ENCODE results near the gene TTC32. TPM values are rescaled to one million over a fixed set of nuclear protein-coding genes. Genes with fewer than 3 reads are reported as not detected.
A peak's percentile ranks its signal among the peaks of the same experiment; 100 is the strongest.
"Not testable (repeated sequence)": the region's sequence is repeated elsewhere in the genome, so short reads cannot be mapped to it uniquely, and the experiment has no call there.

Gene TTC32
- 10 to 100 TPM; 14.0 to 28.3 (median 22.2) TPM for polyA plus RNA-seq

DNA sequence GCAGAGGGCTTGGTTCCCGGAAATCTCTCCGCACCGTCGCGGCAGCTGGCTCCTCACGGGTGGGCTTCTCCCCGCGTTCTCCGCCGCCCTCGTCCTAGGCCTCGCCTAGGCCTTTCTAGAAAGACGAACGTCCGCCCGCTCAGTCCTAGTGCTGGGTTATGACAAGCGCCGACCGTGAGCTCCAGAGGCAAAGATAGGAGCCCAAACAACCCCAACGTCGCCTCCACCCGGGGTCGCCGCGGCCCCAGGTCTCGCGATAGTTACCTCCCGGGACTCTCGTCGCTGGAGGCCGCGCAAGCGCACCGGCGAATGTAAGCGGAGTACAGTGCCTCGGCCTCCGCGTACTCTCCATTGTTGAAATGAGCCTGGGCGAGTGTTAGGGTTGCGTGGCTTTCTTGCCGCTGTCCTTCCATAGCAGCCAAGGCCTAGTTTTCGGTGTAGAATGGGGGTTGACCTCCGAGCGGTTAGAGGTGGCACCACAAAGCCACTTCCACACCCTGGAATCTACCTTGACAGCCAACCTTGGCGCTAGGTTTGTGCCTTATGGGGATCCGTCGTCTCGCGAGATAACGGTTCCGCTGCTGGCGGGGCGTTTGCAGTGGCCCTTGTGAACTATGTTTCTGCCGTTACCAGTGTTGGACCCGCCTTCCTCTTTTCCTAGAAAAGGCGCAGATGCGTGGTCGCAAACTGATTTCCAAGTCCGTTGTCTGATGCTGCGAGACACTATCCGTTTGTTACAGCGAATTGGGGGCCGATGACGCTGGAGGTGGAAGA is at the start of gene TTC32:
TSS of gene TTC32 (minus strand) at position 542 of the 774 bp plus-strand sequence. CDS start at position 413, 129 bp downstream.
- Mint-ChIP-seq H3K27me3 (ENCODE audit: low read depth in 3 of 3) (peaks cover 7 to 21% (median 18%) of the 10 kb centered on the region in 3 donors), H3K36me3 (no peaks in the 10 kb centered on the region), H3K27ac (peak within 1 kb of the TSS; percentile 95 to 100 (median 98)), H3K9me3 (no peaks in the 10 kb centered on the region), H3K4me1 (peaks cover 38 to 42% of the 10 kb centered on the region in 2 donors), H3K4me3 (peak within 1 kb of the TSS; percentile 93 to 99 (median 97))
- peak; percentile 95 to 96 (median 96) for DNase-seq

- H3K4me1 Mint-ChIP-seq = no peaks in the 10 kb centered on the region
Observed at GRCh38 chr2:19949071-19949470, 47.3 kb upstream of the TTC32 start.

GRCh38 chr2:19947184-19947940 is 45.6 kb upstream of the TTC32 start:
- H3K4me3 Mint-ChIP-seq = no peak overlapping the region
- H3K9me3 Mint-ChIP-seq = no peaks in the 10 kb centered on the region
- H3K4me1 Mint-ChIP-seq = no peaks in the 10 kb centered on the region
- no peak for DNase-seq
- H3K36me3 Mint-ChIP-seq = peaks cover 11 to 29% (median 28%) of the 10 kb centered on the region in 3 donors
- H3K27ac Mint-ChIP-seq = no peak overlapping the region
- H3K27me3 Mint-ChIP-seq (ENCODE audit: low read depth in 3 of 3) = peaks cover 0 to 4% (median 0%) of the 10 kb centered on the region in 3 donors

More at GRCh38 chr2:19949071-19949470, 47.3 kb upstream of the TTC32 start:
- no peak overlapping the region for H3K4me3 Mint-ChIP-seq
- H3K27ac Mint-ChIP-seq = no peak overlapping the region
- peaks cover 11 to 32% (median 25%) of the 10 kb centered on the region in 3 donors for H3K36me3 Mint-ChIP-seq
- no peak for DNase-seq
- no peaks in the 10 kb centered on the region for H3K9me3 Mint-ChIP-seq
- peaks cover 0 to 4% (median 0%) of the 10 kb centered on the region in 3 donors for H3K27me3 Mint-ChIP-seq (ENCODE audit: low read depth in 3 of 3)

- H3K36me3 Mint-ChIP-seq = peaks cover 10 to 30% (median 24%) of the 10 kb centered on the region in 3 donors
- no peaks in the 10 kb centered on the region for H3K4me1 Mint-ChIP-seq
- H3K27me3 Mint-ChIP-seq (ENCODE audit: low read depth in 3 of 3) = peaks cover 0 to 2% (median 0%) of the 10 kb centered on the region in 3 donors
- no peaks in the 10 kb centered on the region for H3K9me3 Mint-ChIP-seq
- H3K4me3 Mint-ChIP-seq = no peak overlapping the region
- DNase-seq = no peak
- H3K27ac Mint-ChIP-seq = no peak overlapping the region
Observed at GRCh38 chr2:19944205-19944845, 42.5 kb upstream of the TTC32 start.

- Mint-ChIP-seq H3K27ac (no peak overlapping the region), H3K4me3 (no peak overlapping the region)
- no peak for DNase-seq
Observed at GRCh38 chr2:19943189-19943588, 41.4 kb upstream of the TTC32 start.

DNA sequence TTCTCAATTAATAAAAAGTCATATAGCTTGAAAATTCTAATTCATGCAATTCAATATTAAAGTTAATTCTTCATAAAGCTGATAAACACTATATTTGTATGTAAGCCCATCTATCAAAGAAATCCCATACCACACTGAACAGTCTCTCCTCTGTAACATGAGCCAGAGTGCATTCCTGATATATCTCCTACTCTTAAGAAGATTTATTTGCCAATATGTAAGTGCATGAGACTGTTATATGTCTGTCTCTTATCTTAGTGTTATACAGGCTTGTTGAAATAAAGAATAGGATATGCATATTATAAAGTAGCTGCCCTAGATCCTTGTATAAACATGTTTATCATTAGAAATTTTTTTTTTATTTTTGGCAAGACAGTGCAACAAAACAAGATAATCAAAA is 40.4 kb upstream of the TTC32 start:
- no peaks in the 10 kb centered on the region for H3K4me1 Mint-ChIP-seq
- peaks cover 0 to 1% (median 0%) of the 10 kb centered on the region in 3 donors for H3K27me3 Mint-ChIP-seq (ENCODE audit: low read depth in 3 of 3)

More at GRCh38 chr2:19943189-19943588, 41.4 kb upstream of the TTC32 start:
- H3K4me1 Mint-ChIP-seq = no peaks in the 10 kb centered on the region
- no peaks in the 10 kb centered on the region for H3K9me3 Mint-ChIP-seq
- H3K27me3 Mint-ChIP-seq (ENCODE audit: low read depth in 3 of 3) = peaks cover 0 to 1% (median 0%) of the 10 kb centered on the region in 3 donors
- H3K36me3 Mint-ChIP-seq = peaks cover 14 to 28% (median 25%) of the 10 kb centered on the region in 3 donors

DNA sequence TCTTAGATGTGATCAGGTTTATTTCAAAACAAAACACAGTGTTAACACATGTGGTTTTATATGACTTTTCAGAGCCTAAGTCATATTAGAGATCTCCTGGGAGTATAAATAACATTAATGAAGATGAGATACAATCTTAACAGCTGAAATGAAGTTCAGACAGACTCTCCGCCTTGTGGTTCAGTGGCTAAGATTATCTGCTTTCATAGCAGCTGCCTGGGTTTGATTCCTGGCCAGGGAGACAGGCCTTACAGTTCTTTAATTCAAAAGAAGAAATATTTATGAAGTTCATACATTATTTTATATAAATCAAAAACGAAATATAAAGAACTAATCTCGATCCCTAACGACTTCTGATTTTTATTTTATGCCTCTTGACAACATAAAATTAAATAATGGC is 35.2 kb upstream of the TTC32 start:
- Mint-ChIP-seq H3K27me3 (ENCODE audit: low read depth in 3 of 3) (no peaks in the 10 kb centered on the region), H3K4me3 (no peak overlapping the region), H3K27ac (no peak overlapping the region), H3K9me3 (no peaks in the 10 kb centered on the region), H3K4me1 (no peaks in the 10 kb centered on the region), H3K36me3 (peaks cover 32 to 38% (median 34%) of the 10 kb centered on the region in 3 donors)
- DNase-seq = no peak

More for the DNA sequence above, 40.4 kb upstream of the TTC32 start:
- Mint-ChIP-seq H3K9me3 (no peaks in the 10 kb centered on the region), H3K36me3 (peaks cover 18 to 34% (median 24%) of the 10 kb centered on the region in 3 donors), H3K4me3 (no peak overlapping the region), H3K27ac (no peak overlapping the region)
- no peak for DNase-seq

DNA sequence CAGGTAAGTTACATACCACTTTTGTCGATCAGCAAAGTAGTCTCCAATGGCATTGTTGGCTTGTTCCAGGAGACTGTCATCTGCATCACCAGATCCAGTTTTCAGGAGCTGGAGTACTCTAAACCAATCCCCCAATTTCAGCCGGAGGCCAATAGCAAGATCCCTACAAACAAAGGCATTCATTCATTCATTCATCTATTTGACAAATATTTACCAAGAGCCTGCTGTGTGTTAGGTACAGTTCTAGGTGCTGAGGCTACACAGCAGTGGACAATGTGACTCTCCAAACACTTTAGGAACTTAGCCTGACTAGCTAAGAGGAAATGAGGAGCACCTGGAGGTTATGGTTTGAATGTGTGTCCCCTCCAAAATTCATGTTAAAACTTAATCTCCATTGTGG is 34.4 kb upstream of the TTC32 start:
- Mint-ChIP-seq H3K27ac (no peak overlapping the region), H3K4me3 (no peak overlapping the region), H3K27me3 (ENCODE audit: low read depth in 3 of 3) (no peaks in the 10 kb centered on the region), H3K9me3 (peaks cover 0 to under 1% (median 0%) of the 10 kb centered on the region in 6 donors), H3K4me1 (no peaks in the 10 kb centered on the region), H3K36me3 (peaks cover 34 to 40% (median 40%) of the 10 kb centered on the region in 3 donors)
- DNase-seq = no peak

DNA sequence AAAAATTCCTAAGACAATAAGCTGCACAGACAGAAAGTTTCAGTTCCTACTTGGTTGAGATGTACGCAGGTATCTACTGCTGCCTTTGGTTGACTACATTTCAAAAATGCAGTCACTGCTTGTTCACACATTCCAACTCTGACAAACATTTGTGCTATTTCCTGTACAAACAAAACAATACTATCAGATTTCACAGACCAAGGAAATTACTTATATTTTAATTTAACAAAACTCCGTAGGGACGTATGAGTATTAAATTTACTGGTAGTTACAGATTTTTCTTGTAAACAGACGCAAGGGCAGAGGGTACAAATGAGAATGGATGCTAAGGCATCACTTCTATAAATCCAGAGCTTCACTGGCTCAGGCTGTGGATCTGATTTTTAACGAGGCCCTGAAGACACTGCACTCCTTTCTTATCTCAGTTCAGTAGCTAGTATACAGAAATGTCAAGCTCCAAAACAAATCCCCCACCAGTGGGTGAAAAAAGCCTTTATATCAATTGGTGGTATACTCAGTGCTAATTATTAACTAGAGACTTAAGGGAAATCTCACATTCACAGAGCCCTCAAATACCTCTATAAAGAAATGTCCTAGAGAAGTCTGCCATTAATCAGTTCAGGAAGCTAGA is 31.7 kb upstream of the TTC32 start:
- DNase-seq = no peak
- H3K4me3 Mint-ChIP-seq = no peak overlapping the region
- peaks cover 0 to 4% (median 0%) of the 10 kb centered on the region in 3 donors for H3K27me3 Mint-ChIP-seq (ENCODE audit: low read depth in 3 of 3)
- H3K4me1 Mint-ChIP-seq = no peaks in the 10 kb centered on the region
- H3K9me3 Mint-ChIP-seq = peaks cover 0 to 10% (median 7%) of the 10 kb centered on the region in 6 donors
- no peak overlapping the region for H3K27ac Mint-ChIP-seq
- H3K36me3 Mint-ChIP-seq = peaks cover 44 to 53% (median 45%) of the 10 kb centered on the region in 3 donors

- H3K9me3 Mint-ChIP-seq = peaks cover 2 to 16% (median 10%) of the 10 kb centered on the region in 6 donors
- H3K4me1 Mint-ChIP-seq = no peaks in the 10 kb centered on the region
Observed at GRCh38 chr2:19932928-19933327, 31.1 kb upstream of the TTC32 start.

GRCh38 chr2:19929226-19929625 is 27.4 kb upstream of the TTC32 start:
- no peak for DNase-seq
- H3K36me3 Mint-ChIP-seq = peaks cover 55 to 72% (median 64%) of the 10 kb centered on the region in 3 donors
- H3K27ac Mint-ChIP-seq = no peak overlapping the region
- H3K27me3 Mint-ChIP-seq (ENCODE audit: low read depth in 3 of 3) = peaks cover 0 to 4% (median 1%) of the 10 kb centered on the region in 3 donors
- peaks cover 16 to 35% (median 25%) of the 10 kb centered on the region in 6 donors for H3K9me3 Mint-ChIP-seq
- no peaks in the 10 kb centered on the region for H3K4me1 Mint-ChIP-seq
- no peak overlapping the region for H3K4me3 Mint-ChIP-seq

More at GRCh38 chr2:19932928-19933327, 31.1 kb upstream of the TTC32 start:
- Mint-ChIP-seq H3K4me3 (no peak overlapping the region), H3K36me3 (peaks cover 47 to 56% (median 48%) of the 10 kb centered on the region in 3 donors), H3K27me3 (ENCODE audit: low read depth in 3 of 3) (peaks cover 0 to 4% (median 0%) of the 10 kb centered on the region in 3 donors), H3K27ac (no peak overlapping the region)
- DNase-seq = no peak

DNA sequence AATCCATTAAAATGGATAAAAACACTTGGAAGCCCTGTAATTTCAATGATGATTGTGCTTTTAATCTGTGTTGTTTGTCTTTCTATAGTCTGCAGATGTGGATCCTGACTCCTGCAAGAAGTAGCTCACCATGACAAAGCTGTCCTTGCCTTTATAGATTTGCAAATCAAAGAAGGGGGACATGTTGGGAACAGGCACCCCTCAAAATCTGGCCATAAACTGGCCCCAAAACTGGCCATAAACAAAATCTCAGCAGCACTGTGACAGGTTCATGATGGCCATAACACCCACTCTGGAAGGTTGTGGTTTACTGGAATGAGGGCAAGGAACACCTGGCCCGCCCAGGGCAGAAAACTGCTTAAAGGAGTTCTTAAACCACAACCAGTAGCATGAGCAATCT is 26.0 kb upstream of the TTC32 start:
- not testable (repeated sequence) for DNase-seq; H3K4me3 Mint-ChIP-seq; H3K4me1 Mint-ChIP-seq; H3K27me3 Mint-ChIP-seq (ENCODE audit: low read depth in 3 of 3); H3K27ac Mint-ChIP-seq
- H3K9me3 Mint-ChIP-seq = peaks cover 16 to 35% (median 25%) of the 10 kb centered on the region in 6 donors
- H3K36me3 Mint-ChIP-seq = peaks cover 51 to 67% (median 65%) of the 10 kb centered on the region in 3 donors

- peaks cover 14 to 35% (median 25%) of the 10 kb centered on the region in 6 donors for H3K9me3 Mint-ChIP-seq
- DNase-seq; H3K4me3 Mint-ChIP-seq; H3K27ac Mint-ChIP-seq; H3K27me3 Mint-ChIP-seq (ENCODE audit: low read depth in 3 of 3); H3K4me1 Mint-ChIP-seq: not testable (repeated sequence)
- H3K36me3 Mint-ChIP-seq = peaks cover 39 to 68% (median 56%) of the 10 kb centered on the region in 3 donors
Observed at GRCh38 chr2:19924526-19924925, 22.7 kb upstream of the TTC32 start.

All from immature natural killer cell (primary cell).